Measurements from ENCODE around the gene RBMS3. TPM values are rescaled to one million over a fixed set of nuclear protein-coding genes. Genes with fewer than 3 reads are reported as not detected.

Gene RBMS3
- total RNA-seq, 1 donor from 2014 or later = 65.1 TPM

- Mint-ChIP-seq H3K27me3 (ENCODE audit: unreplicated experiment) (no peaks in the 10 kb centered on the region), H3K36me3 (ENCODE audit: unreplicated experiment) (no peaks in the 10 kb centered on the region)
- DNase-seq = no peak
Observed at GRCh38 chr3:29329986-29330890, 49.4 kb downstream of the RBMS3 start.

GRCh38 chr3:29331035-29331434, 50.2 kb downstream of the RBMS3 start:
- DNase-seq = no peak
- Mint-ChIP-seq H3K9me3 (ENCODE audit: unreplicated experiment) (no peaks in the 10 kb centered on the region), H3K4me1 (ENCODE audit: low read depth, unreplicated experiment) (peaks cover 24% of the 10 kb centered on the region), H3K4me3 (ENCODE audit: unreplicated experiment) (no peak overlapping the region), H3K27ac (ENCODE audit: unreplicated experiment) (no peak overlapping the region), H3K27me3 (ENCODE audit: unreplicated experiment) (no peaks in the 10 kb centered on the region), H3K36me3 (ENCODE audit: unreplicated experiment) (no peaks in the 10 kb centered on the region)
- no peak for TF ChIP-seq CTCF (IDR thresholded peaks at IDR 0.05; ENCODE audit: partially characterized antibody, unreplicated experiment)

More at GRCh38 chr3:29329986-29330890, 49.4 kb downstream of the RBMS3 start:
- Mint-ChIP-seq H3K4me3 (ENCODE audit: unreplicated experiment) (no peak overlapping the region), H3K27ac (ENCODE audit: unreplicated experiment) (peak overlapping the region; percentile 26), H3K9me3 (ENCODE audit: unreplicated experiment) (no peaks in the 10 kb centered on the region), H3K4me1 (ENCODE audit: low read depth, unreplicated experiment) (peaks cover 17% of the 10 kb centered on the region)
- no peak for TF ChIP-seq CTCF (IDR thresholded peaks at IDR 0.05; ENCODE audit: partially characterized antibody, unreplicated experiment)

GRCh38 chr3:29331456-29332194, 50.8 kb downstream of the RBMS3 start:
- Mint-ChIP-seq H3K4me1 (ENCODE audit: low read depth, unreplicated experiment) (peaks cover 29% of the 10 kb centered on the region), H3K9me3 (ENCODE audit: unreplicated experiment) (no peaks in the 10 kb centered on the region), H3K4me3 (ENCODE audit: unreplicated experiment) (no peak overlapping the region), H3K27me3 (ENCODE audit: unreplicated experiment) (no peaks in the 10 kb centered on the region), H3K27ac (ENCODE audit: unreplicated experiment) (peak overlapping the region; percentile 35), H3K36me3 (ENCODE audit: unreplicated experiment) (no peaks in the 10 kb centered on the region)
- no peak for DNase-seq
- no peak for TF ChIP-seq CTCF (IDR thresholded peaks at IDR 0.05; ENCODE audit: partially characterized antibody, unreplicated experiment)

- no peak for TF ChIP-seq CTCF (IDR thresholded peaks at IDR 0.05; ENCODE audit: partially characterized antibody, unreplicated experiment)
- H3K36me3 Mint-ChIP-seq (ENCODE audit: unreplicated experiment) = no peaks in the 10 kb centered on the region
- H3K4me1 Mint-ChIP-seq (ENCODE audit: low read depth, unreplicated experiment) = peaks cover 29% of the 10 kb centered on the region
- H3K27ac Mint-ChIP-seq (ENCODE audit: unreplicated experiment) = no peak overlapping the region
- H3K27me3 Mint-ChIP-seq (ENCODE audit: unreplicated experiment) = no peaks in the 10 kb centered on the region
- DNase-seq = no peak
- no peaks in the 10 kb centered on the region for H3K9me3 Mint-ChIP-seq (ENCODE audit: unreplicated experiment)
- no peak overlapping the region for H3K4me3 Mint-ChIP-seq (ENCODE audit: unreplicated experiment)
Observed at GRCh38 chr3:29332195-29332637, 51.3 kb downstream of the RBMS3 start.
